ENCODE measurements around the gene RAD18.

DNA sequence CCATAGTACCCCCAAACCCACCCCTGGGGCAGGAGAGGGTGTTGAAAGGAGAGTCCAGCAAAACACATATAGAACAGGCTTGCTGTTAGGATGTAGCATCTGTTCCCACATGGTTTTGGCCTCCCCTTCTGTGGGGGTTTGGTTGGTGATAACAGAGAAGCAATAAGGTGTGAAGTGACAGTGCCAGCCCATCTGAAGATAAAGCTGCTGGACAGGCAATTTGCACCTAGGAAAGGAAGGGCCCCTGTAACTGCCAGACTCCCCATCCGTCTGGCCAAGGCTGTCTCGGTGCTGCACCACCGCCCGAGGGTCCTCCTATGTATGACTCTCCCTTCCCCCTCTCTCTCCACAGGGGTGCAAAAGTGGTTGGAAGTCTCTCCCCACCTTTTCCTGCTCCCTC, 99.4 kb downstream of the RAD18 start:
- TF ChIP-seq POLR2AphosphoS5 (IDR thresholded peaks at IDR 0.05; ENCODE audit: low read depth, low read length) (no peak), TAF1 (IDR thresholded peaks at IDR 0.05; ENCODE audit: borderline replicate concordance, insufficient read depth, low read length) (no peak), SIN3A (IDR thresholded peaks at IDR 0.05; ENCODE audit: borderline replicate concordance, insufficient read depth, low read length) (no peak), FOXP2 (optimal IDR thresholded peaks at IDR 0.05; ENCODE audit: borderline replicate concordance, extremely low read depth, extremely low read length, insufficient read depth) (no peak)
